Liver (tissue), 3 donors: ENCODE results near the gene EEF1A1.

ENCODE experiments used
- ATF3 ChIP-seq: IDR thresholded peaks from 2 replicates; pipeline ENCODE4 v1.6.1; 2016; ENCODE audit warnings: antibody characterized with exemption
- CTCF ChIP-seq: fragments of 150-350 bp; IDR thresholded peaks from 2 replicates; pipeline ENCODE4 v1.5.1; 2017; ENCODE audit warnings: improper control_type of control experiment, low read depth, low read length; ENCODE audit not compliant: missing input control
- FOXA1 ChIP-seq: IDR thresholded peaks from 2 replicates; pipeline ENCODE4 v1.6.1; 2016; ENCODE audit warnings: antibody characterized with exemption
- JUND ChIP-seq, 2 donors: IDR thresholded peaks; 2 replicates each; pipeline ENCODE4 v1.6.1; 2016; ENCODE audit warnings: antibody characterized with exemption in 2 of 2
- MAX ChIP-seq: IDR thresholded peaks from 2 replicates; pipeline ENCODE4 v1.6.1; 2016; ENCODE audit warnings: antibody characterized with exemption
- NR2F2 ChIP-seq: IDR thresholded peaks from 2 replicates; pipeline ENCODE4 v1.6.1; 2016; ENCODE audit warnings: antibody characterized with exemption
- RAD21 ChIP-seq, 2 donors: IDR thresholded peaks; 2 replicates each; pipeline ENCODE4 v1.6.1; 2016; ENCODE audit warnings: antibody characterized with exemption in 2 of 2, mild to moderate bottlenecking in 2 of 2
- REST ChIP-seq: IDR thresholded peaks from 2 replicates; pipeline ENCODE4 v1.6.1; 2016; ENCODE audit warnings: antibody characterized with exemption, mild to moderate bottlenecking
- RXRA ChIP-seq, 2 donors: IDR thresholded peaks; 2 replicates each; pipeline ENCODE4 v1.6.1; 2017 to 2018; ENCODE audit warnings: antibody characterized with exemption in 2 of 2, mild to moderate bottlenecking in 1 of 2
- SP1 ChIP-seq: IDR thresholded peaks from 2 replicates; pipeline ENCODE4 v1.6.1; 2018; ENCODE audit warnings: antibody characterized with exemption, mild to moderate bottlenecking
- TAF1 ChIP-seq: conservative IDR thresholded peaks from 2 replicates; pipeline ENCODE4 v1.6.1; 2016; ENCODE audit warnings: antibody characterized with exemption, mild to moderate bottlenecking
- YY1 ChIP-seq: IDR thresholded peaks from 2 replicates; pipeline ENCODE4 v1.6.1; 2016; ENCODE audit warnings: antibody characterized with exemption, mild to moderate bottlenecking
- donor health status: healthy.
- donor health status: healthy.

- TF ChIP-seq CTCF (no peak), ATF3 (no peak), YY1 (no peak), JUND (IDR thresholded peaks at IDR 0.05) (no peak), TAF1 (no peak), REST (no peak), RXRA (IDR thresholded peaks at IDR 0.05) (no peak), FOXA1 (no peak), SP1 (no peak), MAX (no peak), RAD21 (IDR thresholded peaks at IDR 0.05) (no peak), NR2F2 (no peak)
Observed at GRCh38 chr6:73477407-73477806, 43.4 kb downstream of the EEF1A1 start.
